Gastrocnemius medialis (tissue), 4 donors: ENCODE results near the gene OR10S1.

Experiments used
- POLR2A ChIP-seq, 2 donors: fragments of 450-650 bp; IDR thresholded peaks; one replicate each; pipeline ENCODE4 v1.6.1; 2017; ENCODE audit warnings: antibody characterized with exemption in 2 of 2, mild to moderate bottlenecking in 2 of 2, moderate library complexity in 2 of 2
- TF ChIP-seq, protein P1 (sequence below), 5 experiments: fragments of 450-650 bp in 3 of 5; fragments of 200-600 bp in 2 of 5; sonication (generic) in 2 of 5; IDR thresholded peaks in 4 of 5; conservative IDR thresholded peaks in 1 of 5; 1 replicate in 4 of 5; 2 replicates in 1 of 5; pipeline ENCODE4 v1.5.1; 2016 to 2019; ENCODE audit warnings: antibody characterized with exemption in 5 of 5, mild to moderate bottlenecking in 3 of 5, moderate library complexity in 3 of 5

GRCh38 chr11:123976770-123977560, 616 bp downstream of the OR10S1 start:
- no peak for TF ChIP-seq POLR2A (IDR thresholded peaks at IDR 0.05)
- TF ChIP-seq, protein P1, sequence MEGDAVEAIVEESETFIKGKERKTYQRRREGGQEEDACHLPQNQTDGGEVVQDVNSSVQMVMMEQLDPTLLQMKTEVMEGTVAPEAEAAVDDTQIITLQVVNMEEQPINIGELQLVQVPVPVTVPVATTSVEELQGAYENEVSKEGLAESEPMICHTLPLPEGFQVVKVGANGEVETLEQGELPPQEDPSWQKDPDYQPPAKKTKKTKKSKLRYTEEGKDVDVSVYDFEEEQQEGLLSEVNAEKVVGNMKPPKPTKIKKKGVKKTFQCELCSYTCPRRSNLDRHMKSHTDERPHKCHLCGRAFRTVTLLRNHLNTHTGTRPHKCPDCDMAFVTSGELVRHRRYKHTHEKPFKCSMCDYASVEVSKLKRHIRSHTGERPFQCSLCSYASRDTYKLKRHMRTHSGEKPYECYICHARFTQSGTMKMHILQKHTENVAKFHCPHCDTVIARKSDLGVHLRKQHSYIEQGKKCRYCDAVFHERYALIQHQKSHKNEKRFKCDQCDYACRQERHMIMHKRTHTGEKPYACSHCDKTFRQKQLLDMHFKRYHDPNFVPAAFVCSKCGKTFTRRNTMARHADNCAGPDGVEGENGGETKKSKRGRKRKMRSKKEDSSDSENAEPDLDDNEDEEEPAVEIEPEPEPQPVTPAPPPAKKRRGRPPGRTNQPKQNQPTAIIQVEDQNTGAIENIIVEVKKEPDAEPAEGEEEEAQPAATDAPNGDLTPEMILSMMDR (IDR thresholded peaks at IDR 0.05 in 4 of 5, conservative IDR thresholded peaks at IDR 0.05 in 1 of 5), result no peak
